H1 (cell line): ENCODE results near the gene BABAM1.

Source experiments
- BCL11A ChIP-seq, 2 experiments: IDR thresholded peaks; one replicate each; pipeline ENCODE4 v1.6.1; 2011; ENCODE audit warnings: low read depth in 2 of 2, low read length in 2 of 2, mild to moderate bottlenecking in 2 of 2
- EZH2 ChIP-seq: fragments of 200-600 bp; sonication (generic); IDR thresholded peaks from 2 replicates; pipeline ENCODE4 v1.7.1; 2012; ENCODE audit warnings: low read depth, mild to moderate bottlenecking, moderate library complexity, low read length, inconsistent platforms; ENCODE audit not compliant: severe bottlenecking
- FOSL1 ChIP-seq: IDR thresholded peaks from 2 replicates; pipeline ENCODE4 v1.6.1; 2011; ENCODE audit warnings: mild to moderate bottlenecking, low read depth, low read length, moderate library complexity; ENCODE audit not compliant: insufficient read depth
- GTF2F1 ChIP-seq: IDR thresholded peaks from 2 replicates; pipeline ENCODE4 v1.6.1; 2012; ENCODE audit warnings: low read depth, low read length, improper control_type of control experiment, borderline replicate concordance
- POLR2A ChIP-seq, 2 experiments: IDR thresholded peaks; 1 replicate in 1 of 2; 2 replicates in 1 of 2; pipeline ENCODE4 v1.6.1; 2011; ENCODE audit warnings: low read depth in 2 of 2, low read length in 2 of 2, mild to moderate bottlenecking in 2 of 2; ENCODE audit errors: control extremely low read depth in 1 of 2
- RXRA ChIP-seq: IDR thresholded peaks from 2 replicates; pipeline ENCODE4 v1.6.1; 2011; ENCODE audit warnings: low read depth, mild to moderate bottlenecking, low read length, moderate library complexity; ENCODE audit not compliant: insufficient read depth
- SP2 ChIP-seq: IDR thresholded peaks from 2 replicates; pipeline ENCODE4 v1.6.1; 2012; ENCODE audit warnings: mild to moderate bottlenecking, low read length, inconsistent platforms
- TF ChIP-seq, protein P1 (sequence below), 3 experiments: IDR thresholded peaks; 1 replicate in 2 of 3; 2 replicates in 1 of 3; pipeline versions ENCODE4 v1.5.1 to v1.6.1; 2011; ENCODE audit warnings: low read length in 3 of 3, mild to moderate bottlenecking in 3 of 3, inconsistent platforms in 2 of 3, low read depth in 1 of 3, moderate library complexity in 1 of 3; ENCODE audit not compliant: insufficient read depth in 1 of 3; ENCODE audit errors: control extremely low read depth in 1 of 3

DNA sequence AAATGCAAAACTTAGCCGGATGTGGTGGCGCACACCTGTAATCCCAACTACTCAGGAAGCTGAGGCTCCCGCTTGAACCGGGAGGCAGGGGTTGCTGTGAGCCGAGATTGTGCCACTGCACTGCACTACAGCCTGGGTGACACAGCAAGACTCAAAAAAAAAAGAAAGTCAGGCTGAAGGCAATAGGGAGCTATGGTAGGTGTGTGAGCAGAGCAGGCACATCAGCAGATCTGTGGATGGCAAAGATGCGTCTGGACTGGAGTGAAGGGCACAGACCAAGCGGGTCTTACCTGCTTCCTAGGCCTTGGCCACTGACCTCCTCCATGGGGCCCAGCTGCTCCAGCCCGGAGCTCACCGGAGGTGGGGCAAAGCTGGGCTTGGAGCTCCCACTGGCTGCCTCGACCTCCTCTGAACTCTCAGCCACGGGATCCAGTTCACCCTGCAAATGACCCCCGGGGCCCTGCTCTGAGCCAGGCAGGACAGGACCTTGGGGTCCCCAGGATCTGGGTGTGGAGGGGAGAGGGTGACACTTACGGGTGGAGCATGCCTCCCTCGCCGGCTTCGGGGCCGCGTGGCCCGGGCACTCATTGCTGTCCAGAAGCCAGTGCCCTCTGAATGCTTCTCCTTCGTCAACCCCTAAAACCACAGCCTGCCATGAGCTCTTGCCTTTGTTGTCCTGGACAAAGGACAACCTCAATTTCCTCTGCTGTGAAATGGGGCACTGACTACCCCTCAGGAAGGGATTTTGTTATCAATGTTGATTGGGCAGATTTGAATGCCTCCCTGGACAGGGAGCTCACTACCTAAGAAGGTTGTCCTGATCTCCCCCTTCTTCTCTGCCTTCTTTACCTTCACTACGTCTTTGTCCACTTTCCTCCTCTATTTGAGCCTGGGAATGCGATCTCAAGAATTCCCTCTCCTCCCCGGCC is 3.3 kb upstream of the BABAM1 start:
- TF ChIP-seq RXRA (no peak), EZH2 (no peak), GTF2F1 (no peak), BCL11A (IDR thresholded peaks at IDR 0.05; ENCODE audit: low read depth in 2 of 2, low read length in 2 of 2) (no peak), POLR2A (IDR thresholded peaks at IDR 0.05; ENCODE audit: control extremely low read depth in 1 of 2, low read depth in 2 of 2, low read length in 2 of 2) (no peak), FOSL1 (no peak), SP2 (no peak)
- TF ChIP-seq, protein P1, sequence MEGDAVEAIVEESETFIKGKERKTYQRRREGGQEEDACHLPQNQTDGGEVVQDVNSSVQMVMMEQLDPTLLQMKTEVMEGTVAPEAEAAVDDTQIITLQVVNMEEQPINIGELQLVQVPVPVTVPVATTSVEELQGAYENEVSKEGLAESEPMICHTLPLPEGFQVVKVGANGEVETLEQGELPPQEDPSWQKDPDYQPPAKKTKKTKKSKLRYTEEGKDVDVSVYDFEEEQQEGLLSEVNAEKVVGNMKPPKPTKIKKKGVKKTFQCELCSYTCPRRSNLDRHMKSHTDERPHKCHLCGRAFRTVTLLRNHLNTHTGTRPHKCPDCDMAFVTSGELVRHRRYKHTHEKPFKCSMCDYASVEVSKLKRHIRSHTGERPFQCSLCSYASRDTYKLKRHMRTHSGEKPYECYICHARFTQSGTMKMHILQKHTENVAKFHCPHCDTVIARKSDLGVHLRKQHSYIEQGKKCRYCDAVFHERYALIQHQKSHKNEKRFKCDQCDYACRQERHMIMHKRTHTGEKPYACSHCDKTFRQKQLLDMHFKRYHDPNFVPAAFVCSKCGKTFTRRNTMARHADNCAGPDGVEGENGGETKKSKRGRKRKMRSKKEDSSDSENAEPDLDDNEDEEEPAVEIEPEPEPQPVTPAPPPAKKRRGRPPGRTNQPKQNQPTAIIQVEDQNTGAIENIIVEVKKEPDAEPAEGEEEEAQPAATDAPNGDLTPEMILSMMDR (IDR thresholded peaks at IDR 0.05; ENCODE audit: control extremely low read depth in 1 of 3, insufficient read depth in 1 of 3, low read depth in 1 of 3, low read length in 3 of 3): no peak
